ENCODE results near the gene KRTAP12-3.

DNA sequence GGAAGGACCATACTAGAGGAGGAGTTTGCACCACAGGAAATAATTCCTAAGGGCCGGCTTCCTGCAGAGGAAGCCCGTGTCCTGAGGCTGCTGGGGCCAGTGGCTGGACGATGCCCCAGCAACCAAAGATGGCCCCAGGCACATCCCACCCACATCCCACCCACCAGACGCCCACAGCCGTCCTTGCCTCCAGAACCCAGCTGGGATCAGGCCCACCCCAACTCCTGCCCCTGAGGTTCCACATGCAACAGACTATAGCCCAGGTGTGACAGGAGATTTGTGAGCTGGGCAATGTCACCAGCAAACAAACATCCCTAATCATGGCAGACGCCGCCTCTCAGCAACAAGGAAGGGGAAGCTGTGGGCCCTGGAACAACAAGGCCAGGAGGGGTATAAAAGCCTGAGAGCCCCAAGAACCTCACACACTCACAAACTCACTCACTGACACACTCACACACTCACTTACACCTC lies 31.0 kb upstream of the KRTAP12-3 start, which contains the start of gene KRTAP10-9:
- TF ChIP-seq, protein P1, sequence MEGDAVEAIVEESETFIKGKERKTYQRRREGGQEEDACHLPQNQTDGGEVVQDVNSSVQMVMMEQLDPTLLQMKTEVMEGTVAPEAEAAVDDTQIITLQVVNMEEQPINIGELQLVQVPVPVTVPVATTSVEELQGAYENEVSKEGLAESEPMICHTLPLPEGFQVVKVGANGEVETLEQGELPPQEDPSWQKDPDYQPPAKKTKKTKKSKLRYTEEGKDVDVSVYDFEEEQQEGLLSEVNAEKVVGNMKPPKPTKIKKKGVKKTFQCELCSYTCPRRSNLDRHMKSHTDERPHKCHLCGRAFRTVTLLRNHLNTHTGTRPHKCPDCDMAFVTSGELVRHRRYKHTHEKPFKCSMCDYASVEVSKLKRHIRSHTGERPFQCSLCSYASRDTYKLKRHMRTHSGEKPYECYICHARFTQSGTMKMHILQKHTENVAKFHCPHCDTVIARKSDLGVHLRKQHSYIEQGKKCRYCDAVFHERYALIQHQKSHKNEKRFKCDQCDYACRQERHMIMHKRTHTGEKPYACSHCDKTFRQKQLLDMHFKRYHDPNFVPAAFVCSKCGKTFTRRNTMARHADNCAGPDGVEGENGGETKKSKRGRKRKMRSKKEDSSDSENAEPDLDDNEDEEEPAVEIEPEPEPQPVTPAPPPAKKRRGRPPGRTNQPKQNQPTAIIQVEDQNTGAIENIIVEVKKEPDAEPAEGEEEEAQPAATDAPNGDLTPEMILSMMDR (IDR thresholded peaks at IDR 0.05), result no peak
- no peak for TF ChIP-seq POLR2A (IDR thresholded peaks at IDR 0.05)
